Pancreas (tissue), 10 donors: ENCODE measurements around the gene LY6G5C. TPM values are rescaled to one million over a fixed set of nuclear protein-coding genes. Genes with fewer than 3 reads are reported as not detected.

ENCODE experiments used
- ATAC-seq, 4 donors: fragments of 200-7000 bp; cut with Tn5 transposase; one replicate each; pipeline versions ENCODE4 v1.8.0 to v1.9.1; 2020; ENCODE audit warnings: mild to moderate bottlenecking in 4 of 4, moderate library complexity in 4 of 4
- DNase-seq, 6 donors: peaks; one replicate each; pipeline ENCODE4 v3.0.0-alpha.2; 2020
- FAIRE-seq: peaks from 2 replicates; lab custom pipeline; 2012; peaks lifted over from hg19 to GRCh38; lab: Jason Lieb, UNC
- H3K27ac ChIP-seq, 4 donors: fragments of 200-600 bp; sonication (generic); 1 replicate in 3 of 4; 2 replicates in 1 of 4; pipeline versions ENCODE4 v1.5.0 to v1.8.0; 2020
- H3K27me3 ChIP-seq, 4 donors: fragments of 200-600 bp; one replicate each; pipeline ENCODE4 v1.8.0; 2021
- H3K36me3 ChIP-seq, 3 donors: fragments of 200-600 bp; sonication (generic) in 1 of 3; one replicate each; pipeline versions ENCODE4 v1.5.0 to v1.8.0; 2020 to 2021
- H3K4me1 ChIP-seq, 3 donors: fragments of 200-600 bp; one replicate each; pipeline ENCODE4 v1.8.0; 2021
- H3K4me3 ChIP-seq, 4 donors: fragments of 200-600 bp; sonication (generic) in 2 of 4; one replicate each; pipeline versions ENCODE4 v1.5.0 to v1.8.0; 2020 to 2021
- H3K9me3 ChIP-seq, 4 donors: fragments of 200-600 bp; one replicate each; pipeline ENCODE4 v1.8.0; 2021
- whole genome bisulfite sequencing, 2 donors: extraction: QIAGEN DNeasy Blood & Tissue Kit; methylation state at CpG; one replicate each; pipeline ENCODE4 v1.1.7; 2013; 5-methylcytosine and 5-hydroxymethylcytosine counted together
- intact Hi-C, 3 donors: fragments of 100-400 bp; cut with DNase I; formaldehyde crosslinking; loops; one replicate each; pipeline versions ENCODE4 v1.11.1 to v1.14.2; 2022
- polyA plus RNA-seq, 2 donors: library from polyadenylated mRNA; stranded (reverse); fragments of 200-250 nt; gene quantifications; one replicate each; pipeline ENCODE4 v1.2.3, GENCODE V29; 2013
- total RNA-seq, 6 donors: library from RNA; stranded (reverse); fragmentation: NEBNext Ultra II Directional in 4 of 6; extraction: Animal tissue kit (Norgen Biotek cat#: 25700) in 4 of 6; gene quantifications; one replicate each; pipeline versions ENCODE4 v1.2.1 to v1.2.4, GENCODE V29; 2021 to 2023
- TF ChIP-seq, protein P1 (sequence below), 4 donors: fragments of 200-600 bp; sonication (generic) in 3 of 4; IDR thresholded peaks; one replicate each; pipeline versions ENCODE4 v1.5.0 to v1.8.0; 2021; ENCODE audit warnings: antibody characterized with exemption in 4 of 4
- donor health status: healthy with polysubstance abuse.
- donor health status: DM: no; HTN: no; CAD: no; lungs with moderate emphysema.
- donor health status: DM: no; HTN: no; CAD: no.
- donor health status: control.
- donor health status: control.
- donor health status: Bipolar disorder and iron deficiency.
- donor health status: DM: yes; HTN: yes; CAD: no.
- donor health status: DM: no; HTN: no; CAD: no.
- donor health status: DM: no; HTN: no; CAD: no.
- donor health status: DM: yes; HTN: yes; CAD: no.

Gene LY6G5C
- total and polyA plus RNA-seq, 8 donors, result 1.6 to 2.9 (median 2.4) TPM

DNA sequence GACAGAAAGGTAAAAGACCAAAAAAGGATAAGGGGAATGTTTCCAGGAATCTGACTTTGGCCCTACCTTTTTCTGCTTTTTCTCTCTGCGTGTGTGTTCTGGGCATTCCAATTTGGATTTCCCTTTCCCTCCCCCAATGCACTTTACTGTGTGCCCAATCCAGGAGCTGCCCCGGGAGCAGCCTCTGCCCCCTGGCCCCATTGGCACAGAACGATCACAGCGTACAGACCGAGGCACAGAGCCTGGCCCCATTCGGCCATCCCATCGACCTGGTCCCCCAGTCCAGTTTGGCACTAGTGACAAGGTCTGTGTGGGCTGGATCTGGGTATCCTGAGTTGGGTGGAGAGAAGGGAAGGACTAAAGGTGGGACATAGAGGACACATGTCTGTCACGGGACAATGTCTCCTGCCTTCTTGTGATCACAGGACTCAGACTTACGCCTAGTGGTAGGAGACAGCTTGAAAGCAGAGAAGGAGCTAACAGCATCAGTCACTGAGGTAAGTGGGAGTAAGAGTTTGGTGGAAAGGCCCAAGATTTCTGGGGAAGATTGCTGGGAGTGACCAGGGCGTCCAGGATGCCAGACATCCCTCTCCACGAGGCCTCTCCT, 45.8 kb downstream of the LY6G5C start:
- no peak overlapping the region for H3K4me3 ChIP-seq
- H3K36me3 ChIP-seq, result peaks cover 6 to 77% (median 49%) of the 10 kb centered on the region in 3 donors
- no peak for FAIRE-seq
- WGBS, 2 donors, result 82 to 87% methylated on average over 11 of the region's 11 CpGs
- intact Hi-C loops, result no loop called here
- H3K9me3 ChIP-seq, result no peaks in the 10 kb centered on the region
- no peaks in the 10 kb centered on the region for H3K27me3 ChIP-seq
- H3K4me1 ChIP-seq, result no peaks in the 10 kb centered on the region
- no peak for ATAC-seq
- H3K27ac ChIP-seq, result no peak overlapping the region
- no peak for DNase-seq
- TF ChIP-seq, protein P1, sequence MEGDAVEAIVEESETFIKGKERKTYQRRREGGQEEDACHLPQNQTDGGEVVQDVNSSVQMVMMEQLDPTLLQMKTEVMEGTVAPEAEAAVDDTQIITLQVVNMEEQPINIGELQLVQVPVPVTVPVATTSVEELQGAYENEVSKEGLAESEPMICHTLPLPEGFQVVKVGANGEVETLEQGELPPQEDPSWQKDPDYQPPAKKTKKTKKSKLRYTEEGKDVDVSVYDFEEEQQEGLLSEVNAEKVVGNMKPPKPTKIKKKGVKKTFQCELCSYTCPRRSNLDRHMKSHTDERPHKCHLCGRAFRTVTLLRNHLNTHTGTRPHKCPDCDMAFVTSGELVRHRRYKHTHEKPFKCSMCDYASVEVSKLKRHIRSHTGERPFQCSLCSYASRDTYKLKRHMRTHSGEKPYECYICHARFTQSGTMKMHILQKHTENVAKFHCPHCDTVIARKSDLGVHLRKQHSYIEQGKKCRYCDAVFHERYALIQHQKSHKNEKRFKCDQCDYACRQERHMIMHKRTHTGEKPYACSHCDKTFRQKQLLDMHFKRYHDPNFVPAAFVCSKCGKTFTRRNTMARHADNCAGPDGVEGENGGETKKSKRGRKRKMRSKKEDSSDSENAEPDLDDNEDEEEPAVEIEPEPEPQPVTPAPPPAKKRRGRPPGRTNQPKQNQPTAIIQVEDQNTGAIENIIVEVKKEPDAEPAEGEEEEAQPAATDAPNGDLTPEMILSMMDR (IDR thresholded peaks at IDR 0.05), result no peak

DNA sequence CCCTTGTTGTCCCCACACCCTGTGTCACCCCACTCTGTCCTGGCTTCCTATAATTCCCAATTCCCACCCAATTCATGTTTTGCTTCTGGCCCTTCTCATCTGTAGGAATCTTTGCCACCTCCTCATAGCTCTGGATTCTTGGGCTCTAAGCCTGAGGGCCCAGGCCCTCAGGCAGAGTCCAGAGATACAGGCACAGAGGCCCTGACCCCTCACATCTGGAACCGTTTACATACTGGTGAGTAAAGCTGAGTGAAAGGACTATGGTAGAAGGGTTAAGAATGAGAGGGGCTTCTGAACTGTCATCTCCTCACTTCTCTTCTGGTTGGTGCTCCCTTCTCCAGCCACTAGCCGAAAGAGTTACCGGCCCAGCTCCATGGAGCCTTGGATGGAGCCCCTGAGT, 46.7 kb downstream of the LY6G5C start:
- intact Hi-C loops, result no loop called here
- no peaks in the 10 kb centered on the region for H3K27me3 ChIP-seq
- no peak for ATAC-seq
- WGBS, 2 donors, result 91 to 92% methylated on average over 3 of the region's 3 CpGs
- no peaks in the 10 kb centered on the region for H3K4me1 ChIP-seq
- FAIRE-seq, result no peak
- no peak overlapping the region for H3K27ac ChIP-seq
- H3K36me3 ChIP-seq, result peaks cover 9 to 77% (median 57%) of the 10 kb centered on the region in 3 donors
- no peak overlapping the region for H3K4me3 ChIP-seq
- no peaks in the 10 kb centered on the region for H3K9me3 ChIP-seq
- DNase-seq, result no peak
- TF ChIP-seq, protein P1 (IDR thresholded peaks at IDR 0.05), result no peak

DNA sequence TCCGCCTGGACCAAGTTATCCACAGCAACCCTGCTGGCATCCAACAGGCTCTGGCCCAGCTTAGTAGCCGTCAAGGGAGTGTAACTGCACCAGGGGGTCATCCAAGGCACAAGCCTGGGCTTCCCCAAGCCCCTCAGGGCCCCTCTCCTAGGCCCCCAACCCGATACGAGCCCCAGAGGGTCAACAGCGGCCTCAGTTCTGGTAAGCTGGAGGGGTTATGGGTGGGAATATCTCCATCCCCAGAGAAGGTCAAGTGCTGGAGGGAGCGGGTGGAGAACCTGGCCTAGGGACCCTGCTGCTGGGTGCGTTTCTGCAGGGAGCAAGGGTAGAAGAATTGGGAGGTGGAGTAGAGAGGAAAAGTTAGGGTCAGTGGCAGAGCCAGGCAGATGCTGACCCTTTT, 47.4 kb downstream of the LY6G5C start:
- no peak overlapping the region for H3K4me3 ChIP-seq
- 93 to 95% methylated on average over 7 of the region's 7 CpGs for WGBS, 2 donors
- H3K27me3 ChIP-seq, result no peaks in the 10 kb centered on the region
- FAIRE-seq (no peak), DNase-seq (no peak), ATAC-seq (no peak)
- H3K4me1 ChIP-seq, result no peaks in the 10 kb centered on the region
- H3K27ac ChIP-seq, result no peak overlapping the region
- TF ChIP-seq, protein P1 (IDR thresholded peaks at IDR 0.05), result no peak
- peaks cover 9 to 78% (median 62%) of the 10 kb centered on the region in 3 donors for H3K36me3 ChIP-seq
- H3K9me3 ChIP-seq, result no peaks in the 10 kb centered on the region
- intact Hi-C loops, result no loop called here

DNA sequence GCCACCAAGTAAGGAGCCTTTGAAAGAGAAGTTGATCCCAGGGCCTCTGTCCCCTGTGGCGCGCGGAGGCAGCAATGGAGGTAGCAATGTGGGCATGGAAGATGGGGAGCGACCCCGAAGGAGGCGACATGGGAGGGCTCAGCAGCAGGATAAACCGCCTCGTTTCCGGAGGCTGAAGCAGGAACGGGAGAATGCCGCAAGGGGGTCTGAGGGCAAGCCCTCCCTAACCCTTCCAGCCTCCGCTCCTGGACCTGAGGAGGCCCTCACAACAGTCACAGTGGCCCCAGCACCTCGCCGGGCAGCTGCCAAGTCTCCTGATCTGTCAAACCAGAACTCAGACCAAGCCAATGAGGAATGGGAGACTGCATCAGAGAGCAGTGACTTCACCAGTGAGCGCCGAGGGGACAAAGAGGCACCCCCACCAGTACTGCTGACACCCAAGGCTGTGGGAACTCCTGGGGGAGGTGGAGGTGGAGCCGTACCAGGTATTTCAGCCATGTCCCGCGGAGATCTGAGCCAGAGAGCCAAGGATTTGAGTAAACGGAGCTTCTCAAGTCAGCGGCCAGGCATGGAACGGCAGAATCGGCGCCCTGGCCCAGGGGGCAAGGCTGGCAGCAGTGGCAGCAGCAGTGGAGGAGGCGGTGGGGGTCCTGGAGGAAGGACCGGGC, 48.5 kb downstream of the LY6G5C start:
- peak in 2 of 4 donors; percentile 4 for ATAC-seq
- Histone ChIP-seq H3K36me3 (peaks cover 16 to 83% (median 72%) of the 10 kb centered on the region in 3 donors), H3K27ac (no peak overlapping the region), H3K9me3 (no peaks in the 10 kb centered on the region), H3K27me3 (no peaks in the 10 kb centered on the region), H3K4me1 (no peaks in the 10 kb centered on the region), H3K4me3 (no peak overlapping the region)
- TF ChIP-seq, protein P1 (IDR thresholded peaks at IDR 0.05), result no peak
- DNase-seq, result no peak
- no peak for FAIRE-seq
- intact Hi-C loops, result no loop called here
- 89 to 93% methylated on average over 26 of the region's 26 CpGs for WGBS, 2 donors
